WI38 (cell line): ENCODE results near the gene ESPL1.
"Not testable (repeated sequence)": the region's sequence is repeated elsewhere in the genome, so short reads cannot be mapped to it uniquely, and the experiment has no call there.

Experiments used
- H3K4me3 ChIP-seq: 2 replicates; pipeline ENCODE4 v1.5.1; 2011; ENCODE audit warnings: low read depth, mild to moderate bottlenecking, control low read depth, low read length
- TF ChIP-seq, protein P1 (sequence below): IDR thresholded peaks from 2 replicates; pipeline ENCODE4 v1.5.1; 2012; ENCODE audit warnings: low read depth, mild to moderate bottlenecking, control low read depth, low read length

The ESPL1 gene

GRCh38 chr12:53287741-53288216 lies 19.7 kb downstream of the ESPL1 start:
- TF ChIP-seq, protein P1, sequence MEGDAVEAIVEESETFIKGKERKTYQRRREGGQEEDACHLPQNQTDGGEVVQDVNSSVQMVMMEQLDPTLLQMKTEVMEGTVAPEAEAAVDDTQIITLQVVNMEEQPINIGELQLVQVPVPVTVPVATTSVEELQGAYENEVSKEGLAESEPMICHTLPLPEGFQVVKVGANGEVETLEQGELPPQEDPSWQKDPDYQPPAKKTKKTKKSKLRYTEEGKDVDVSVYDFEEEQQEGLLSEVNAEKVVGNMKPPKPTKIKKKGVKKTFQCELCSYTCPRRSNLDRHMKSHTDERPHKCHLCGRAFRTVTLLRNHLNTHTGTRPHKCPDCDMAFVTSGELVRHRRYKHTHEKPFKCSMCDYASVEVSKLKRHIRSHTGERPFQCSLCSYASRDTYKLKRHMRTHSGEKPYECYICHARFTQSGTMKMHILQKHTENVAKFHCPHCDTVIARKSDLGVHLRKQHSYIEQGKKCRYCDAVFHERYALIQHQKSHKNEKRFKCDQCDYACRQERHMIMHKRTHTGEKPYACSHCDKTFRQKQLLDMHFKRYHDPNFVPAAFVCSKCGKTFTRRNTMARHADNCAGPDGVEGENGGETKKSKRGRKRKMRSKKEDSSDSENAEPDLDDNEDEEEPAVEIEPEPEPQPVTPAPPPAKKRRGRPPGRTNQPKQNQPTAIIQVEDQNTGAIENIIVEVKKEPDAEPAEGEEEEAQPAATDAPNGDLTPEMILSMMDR: peak; percentile 48
- H3K4me3 ChIP-seq: no peak overlapping the region

DNA sequence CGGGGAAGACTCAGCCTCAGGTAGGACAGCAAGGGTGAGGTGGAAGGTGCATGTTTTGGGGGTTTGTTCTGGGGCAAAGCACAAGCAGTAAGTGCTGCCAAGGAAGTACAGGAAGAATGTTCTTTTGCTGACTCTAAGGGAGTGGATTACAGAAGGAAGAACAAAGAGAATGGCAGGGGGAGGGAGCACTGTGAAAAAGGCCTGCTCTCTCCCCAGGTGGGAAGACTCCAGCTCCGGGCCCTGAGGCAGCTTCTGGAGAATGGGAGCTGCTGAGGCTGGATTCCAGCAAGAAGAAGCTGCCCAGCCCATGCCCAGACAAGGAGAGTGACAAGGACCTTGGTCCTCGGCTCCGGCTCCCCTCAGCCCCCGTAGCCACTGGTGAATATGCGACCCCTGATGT lies 20.2 kb downstream of the ESPL1 start:
- no peak overlapping the region for H3K4me3 ChIP-seq
- TF ChIP-seq, protein P1: no peak

GRCh38 chr12:53289891-53290290 lies 21.8 kb downstream of the ESPL1 start:
- no peak overlapping the region for H3K4me3 ChIP-seq
- TF ChIP-seq, protein P1: no peak

DNA sequence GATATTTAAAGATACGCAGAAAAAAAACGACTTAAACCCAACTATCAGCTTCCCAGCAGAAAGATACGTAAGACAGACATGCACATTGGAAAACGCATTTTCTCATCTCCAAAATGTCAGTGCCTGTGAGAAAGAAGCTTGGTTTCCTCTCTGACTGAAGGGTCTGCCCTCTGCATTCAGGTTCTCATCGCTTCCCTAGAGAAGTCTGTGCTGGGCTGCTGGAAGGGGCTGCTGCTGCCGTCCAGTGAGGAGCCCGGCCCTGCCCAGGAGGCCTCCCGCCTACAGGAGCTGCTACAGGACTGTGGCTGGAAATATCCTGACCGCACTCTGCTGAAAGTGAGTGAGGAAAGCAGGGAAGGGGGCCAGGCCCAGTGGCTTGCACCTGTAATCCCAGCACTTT lies 22.6 kb downstream of the ESPL1 start:
- no peak overlapping the region for H3K4me3 ChIP-seq
- TF ChIP-seq, protein P1: no peak

GRCh38 chr12:53292426-53292825 lies 24.3 kb downstream of the ESPL1 start:
- no peak overlapping the region for H3K4me3 ChIP-seq
- TF ChIP-seq, protein P1: no peak

- TF ChIP-seq, protein P1: no peak
- peak within 1 kb of the TSS; percentile 77 for H3K4me3 ChIP-seq
Measured at GRCh38 chr12:53295070-53295890, 27.2 kb downstream of the ESPL1 start, which contains the start of gene PFDN5. Gene PFDN5 (plus strand): TSS chr12:53295542. CDS start chr12:53295568, 26 bp downstream.

- peak overlapping the region; percentile 77 for H3K4me3 ChIP-seq
- TF ChIP-seq, protein P1: no peak
Measured at GRCh38 chr12:53295891-53296219, 27.8 kb downstream of the ESPL1 start.

GRCh38 chr12:53297106-53297505 lies 29.0 kb downstream of the ESPL1 start:
- not testable (repeated sequence) for H3K4me3 ChIP-seq
